ENCODE measurements around the gene PSMB7. TPM values are rescaled to one million over a fixed set of nuclear protein-coding genes. Genes with fewer than 3 reads are reported as not detected.

Gene PSMB7
- total and polyA plus RNA-seq, 2 of the 8 experiments (the other 6 are each of a cell fraction or from before 2014, with no cell fraction given) = 222 to 357 TPM

DNA sequence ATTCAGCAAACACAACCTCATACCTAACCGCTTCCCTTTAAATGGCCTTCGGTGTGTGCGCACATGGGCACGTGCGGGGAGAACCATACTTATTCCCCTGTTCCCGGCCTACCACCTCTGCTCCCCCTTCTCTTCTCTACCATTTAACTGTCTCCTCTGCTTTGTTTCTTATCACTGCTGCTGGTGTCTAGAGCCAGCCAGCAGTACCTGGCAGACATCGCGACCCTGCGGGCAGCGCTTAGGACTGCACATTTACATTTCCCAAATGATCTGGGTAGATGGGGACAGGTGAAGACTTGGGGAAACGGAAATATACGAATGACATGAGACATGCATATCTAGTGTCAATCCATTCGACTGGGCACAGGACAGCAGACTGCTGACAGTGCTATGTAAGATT, 56.6 kb downstream of the PSMB7 start:
- Histone ChIP-seq H3K4me3 (ENCODE audit: extremely low read depth in 1 of 4, insufficient read depth in 2 of 4, low read depth in 3 of 4, low read length in 4 of 4) (no peak overlapping the region), H3K4me1 (replicated peaks in 1 of 4; ENCODE audit: control insufficient read depth in 3 of 4, insufficient read depth in 4 of 4, low read length in 3 of 4) (no peaks in the 10 kb centered on the region), H3K36me3 (ENCODE audit: control insufficient read depth in 2 of 4, insufficient read depth in 4 of 4, low read length in 3 of 4) (peaks cover 0 to under 1% (median 0%) of the 10 kb centered on the region in 4 experiments; a peak in 1 of 8 replicates), H3K79me2 (ENCODE audit: control insufficient read depth in 1 of 2, insufficient read depth in 2 of 2, low read length in 2 of 2) (peaks cover 0 to 68% of the 10 kb centered on the region in 2 experiments; a peak in 2 of 4 replicates), H3K9ac (replicated peaks in 1 of 4; ENCODE audit: extremely low read depth in 1 of 4, low read depth in 3 of 4, low read length in 3 of 4) (no peak overlapping the region), H2BK20ac (ENCODE audit: low read length) (no peak overlapping the region), H4K5ac (ENCODE audit: insufficient read length, low read depth, low read length) (no peak overlapping the region), H3K27me3 (replicated peaks in 1 of 4; ENCODE audit: control insufficient read depth in 3 of 4, extremely low read depth in 1 of 4, insufficient read depth in 3 of 4, low read length in 3 of 4) (no peaks in the 10 kb centered on the region), H3K27ac (ENCODE audit: low read depth, low read length) (no peak overlapping the region), H2BK12ac (ENCODE audit: low read depth, low read length) (no peak overlapping the region), H3K23me2 (ENCODE audit: low read depth, low read length) (no peaks in the 10 kb centered on the region), H2AK5ac (ENCODE audit: low read depth, low read length) (no peak overlapping the region), H3K79me1 (ENCODE audit: low read depth, low read length) (peaks cover 16% of the 10 kb centered on the region), H3K23ac (ENCODE audit: insufficient read length) (no peak overlapping the region), H2BK5ac (ENCODE audit: low read depth, low read length) (no peak overlapping the region), H3K4me2 (ENCODE audit: insufficient read depth in 1 of 2, low read depth in 2 of 2, low read length in 2 of 2) (no peak overlapping the region), H2BK120ac (replicated peaks; ENCODE audit: low read depth, low read length) (no peak overlapping the region), H3K9me3 (ENCODE audit: insufficient read depth in 2 of 2, low read depth in 1 of 2, low read length in 1 of 2) (no peaks in the 10 kb centered on the region), H4K8ac (ENCODE audit: extremely low read depth, insufficient read depth, low read length) (no peak overlapping the region), H3K14ac (ENCODE audit: insufficient read length) (no peak overlapping the region), H2BK15ac (ENCODE audit: low read length) (no peak overlapping the region), H4K91ac (replicated peaks; ENCODE audit: insufficient read length, low read length) (no peak overlapping the region), H3K56ac (replicated peaks; ENCODE audit: insufficient read length, low read depth, low read length) (no peak overlapping the region), H3K4ac (replicated peaks; ENCODE audit: insufficient read length, low read depth, low read length) (no peak overlapping the region), H3K18ac (ENCODE audit: extremely low read depth, low read length) (no peak overlapping the region), H2AFZ (ENCODE audit: low read length) (no peak overlapping the region), H4K20me1 (replicated peaks in 1 of 2; ENCODE audit: control insufficient read depth in 1 of 2, insufficient read depth in 2 of 2, low read length in 2 of 2) (peaks cover 12 to 30% of the 10 kb centered on the region in 2 experiments)
- ChIA-PET CTCF (ENCODE audit: partially characterized antibody) (interaction anchor here (0.7 to 1.6 kb wide), 4 partner anchors 11 to 52 kb away, joined by 4 to 11 read pairs (median 6); no protein-coding TSS in a partner anchor), POLR2A (ENCODE audit: partially characterized antibody) (interaction anchor here (1.7 kb wide), 1 partner anchor 12 kb away, joined by 5 read pairs; no protein-coding TSS in a partner anchor)
- FAIRE-seq = no peak
- 90% methylated on average over 13 of the region's 13 CpGs; no CpG with 5 or more reads in 1 of the 2 experiments for WGBS, 2 experiments (ENCODE audit: extremely low coverage in 1 of 2, insufficient coverage in 1 of 2, insufficient read length in 1 of 2, insufficient replicate concordance in 2 of 2, low coverage in 1 of 2, low lambda C conversion rate in 2 of 2, missing lambda C conversion rate in 1 of 2)
- DNase-seq (ENCODE audit: low read depth in 1 of 2, low spot score in 2 of 2) = no peak
- TF ChIP-seq SIX5 (IDR thresholded peaks at IDR 0.05; ENCODE audit: low read depth, low read length) (no peak), CEBPB (IDR thresholded peaks at IDR 0.05; ENCODE audit: low read depth, low read length) (no peak)

Data from H1 (cell line).